Right forelimb (tissue), 1 donor: ENCODE measurements around the gene NTM.

Experiments used
- DNase-seq: peaks from one replicate; pipeline ENCODE4 v3.0.0-alpha.2; 2018

Gene NTM

GRCh38 chr11:132033051-132033450, 662.6 kb downstream of the NTM start:
- DNase-seq = no peak

- no peak for DNase-seq
Measured at GRCh38 chr11:132035228-132035627, 664.8 kb downstream of the NTM start.

GRCh38 chr11:132035766-132036165, 665.4 kb downstream of the NTM start:
- no peak for DNase-seq

GRCh38 chr11:132036220-132036619, 665.8 kb downstream of the NTM start:
- no peak for DNase-seq

GRCh38 chr11:132036746-132037466, 666.5 kb downstream of the NTM start:
- DNase-seq = no peak

GRCh38 chr11:132037467-132037862, 667.0 kb downstream of the NTM start:
- no peak for DNase-seq

GRCh38 chr11:132037956-132038355, 667.5 kb downstream of the NTM start:
- no peak for DNase-seq

GRCh38 chr11:132039521-132039920, 669.1 kb downstream of the NTM start:
- DNase-seq = no peak

- no peak for DNase-seq
Measured at GRCh38 chr11:132042296-132042695, 671.9 kb downstream of the NTM start.

- no peak for DNase-seq
Measured at GRCh38 chr11:132043714-132044113, 673.3 kb downstream of the NTM start.

GRCh38 chr11:132045107-132045506, 674.7 kb downstream of the NTM start:
- DNase-seq = no peak

- DNase-seq = no peak
Measured at GRCh38 chr11:132046288-132046865, 676.0 kb downstream of the NTM start.

- DNase-seq = no peak
Measured at GRCh38 chr11:132047167-132047566, 676.8 kb downstream of the NTM start.

- no peak for DNase-seq
Measured at GRCh38 chr11:132048040-132048439, 677.6 kb downstream of the NTM start.

- no peak for DNase-seq
Measured at GRCh38 chr11:132049205-132049604, 678.8 kb downstream of the NTM start.

GRCh38 chr11:132050049-132050448, 679.6 kb downstream of the NTM start:
- no peak for DNase-seq

- no peak for DNase-seq
Measured at GRCh38 chr11:132050577-132051165, 680.3 kb downstream of the NTM start.

GRCh38 chr11:132051704-132052103, 681.3 kb downstream of the NTM start:
- DNase-seq = no peak

- DNase-seq = no peak
Measured at GRCh38 chr11:132052342-132052741, 681.9 kb downstream of the NTM start.

GRCh38 chr11:132052904-132053303, 682.5 kb downstream of the NTM start:
- no peak for DNase-seq

- DNase-seq = no peak
Measured at GRCh38 chr11:132054822-132055221, 684.4 kb downstream of the NTM start.

GRCh38 chr11:132055296-132055695, 684.9 kb downstream of the NTM start:
- DNase-seq = no peak

- DNase-seq = no peak
Measured at GRCh38 chr11:132056689-132057088, 686.3 kb downstream of the NTM start.

- DNase-seq = no peak
Measured at GRCh38 chr11:132057266-132057665, 686.9 kb downstream of the NTM start.
